ENCODE results near the gene FAM107B. TPM values are rescaled to one million over a fixed set of nuclear protein-coding genes. Genes with fewer than 3 reads are reported as not detected.

Gene FAM107B
- total and polyA plus RNA-seq, 4 experiments from 2014 or later: 191 to 346 (median 238) TPM

GRCh38 chr10:14758994-14759664 is 15.6 kb downstream of the FAM107B start:
- intact Hi-C loops (cut with micrococcal nuclease): loop anchor here (1.0 kb wide), 1 partner anchor 260 kb away; no protein-coding TSS in a partner anchor
- POLR2A ChIA-PET (ENCODE audit: partially characterized antibody): no interaction called here
- CTCF ChIA-PET (ENCODE audit: partially characterized antibody): interaction anchor here (0.7 kb wide), 1 partner anchor 35 kb away, joined by 3 read pairs; no protein-coding TSS in a partner anchor
- no peaks in the 10 kb centered on the region for H3K27me3 ChIP-seq (ENCODE audit: insufficient read depth, low read length)
- Mint-ChIP-seq H3K4me3 (no peak overlapping the region), H3K27ac (peak overlapping the region in 1 of 7 donors; percentile 18), H3K4me1 (peaks cover 0 to 8% (median 5%) of the 10 kb centered on the region in 4 donors), H3K36me3 (no peaks in the 10 kb centered on the region), H3K9me3 (no peaks in the 10 kb centered on the region), H3K27me3 (no peaks in the 10 kb centered on the region)
- peak in 3 of 5 donors; percentile 6 to 26 (median 18) for DNase-seq
- H3K36me3 ChIP-seq (ENCODE audit: insufficient read depth, low read length): no peaks in the 10 kb centered on the region
- H3K9me3 ChIP-seq (ENCODE audit: control insufficient read depth in 1 of 2, low read length in 2 of 2): no peaks in the 10 kb centered on the region
- H3K27ac ChIP-seq (ENCODE audit: low read depth, low read length): no peak overlapping the region
- H3K4me3 ChIP-seq (ENCODE audit: low read length in 2 of 2): no peak overlapping the region
- H3K4me1 ChIP-seq (ENCODE audit: insufficient read depth, low read length): no peaks in the 10 kb centered on the region

GRCh38 chr10:14758451-14758850 is 16.2 kb downstream of the FAM107B start:
- Mint-ChIP-seq H3K36me3 (no peaks in the 10 kb centered on the region), H3K9me3 (no peaks in the 10 kb centered on the region), H3K4me3 (no peak overlapping the region), H3K27ac (no peak overlapping the region), H3K27me3 (no peaks in the 10 kb centered on the region), H3K4me1 (peaks cover 0 to 8% (median 5%) of the 10 kb centered on the region in 4 donors)
- H3K4me3 ChIP-seq (ENCODE audit: low read length in 2 of 2): no peak overlapping the region
- no peaks in the 10 kb centered on the region for H3K36me3 ChIP-seq (ENCODE audit: insufficient read depth, low read length)
- no peaks in the 10 kb centered on the region for H3K27me3 ChIP-seq (ENCODE audit: insufficient read depth, low read length)
- intact Hi-C loops (cut with micrococcal nuclease): no loop called here
- ChIA-PET POLR2A (ENCODE audit: partially characterized antibody) (no interaction called here), CTCF (ENCODE audit: partially characterized antibody) (interaction anchor here (0.7 kb wide), 1 partner anchor 34 kb away, joined by 3 read pairs; no protein-coding TSS in a partner anchor)
- no peak for DNase-seq
- no peak overlapping the region for H3K27ac ChIP-seq (ENCODE audit: low read depth, low read length)
- no peaks in the 10 kb centered on the region for H3K9me3 ChIP-seq (ENCODE audit: control insufficient read depth in 1 of 2, low read length in 2 of 2)
- H3K4me1 ChIP-seq (ENCODE audit: insufficient read depth, low read length): no peaks in the 10 kb centered on the region

- ChIA-PET POLR2A (ENCODE audit: partially characterized antibody) (no interaction called here), CTCF (ENCODE audit: partially characterized antibody) (no interaction called here)
- no peak overlapping the region for H3K4me3 Mint-ChIP-seq
- no peaks in the 10 kb centered on the region for H3K9me3 Mint-ChIP-seq
- Histone ChIP-seq H3K27ac (ENCODE audit: low read depth, low read length) (no peak overlapping the region), H3K4me1 (ENCODE audit: insufficient read depth, low read length) (no peaks in the 10 kb centered on the region), H3K36me3 (ENCODE audit: insufficient read depth, low read length) (no peaks in the 10 kb centered on the region), H3K9me3 (ENCODE audit: control insufficient read depth in 1 of 2, low read length in 2 of 2) (no peaks in the 10 kb centered on the region), H3K4me3 (ENCODE audit: low read length in 2 of 2) (no peak overlapping the region), H3K27me3 (ENCODE audit: insufficient read depth, low read length) (no peaks in the 10 kb centered on the region)
- H3K4me1 Mint-ChIP-seq: peaks cover 0 to 8% (median 5%) of the 10 kb centered on the region in 4 donors
- H3K27me3 Mint-ChIP-seq: no peaks in the 10 kb centered on the region
- intact Hi-C loops (cut with micrococcal nuclease): no loop called here
- DNase-seq: no peak
- H3K36me3 Mint-ChIP-seq: no peaks in the 10 kb centered on the region
- H3K27ac Mint-ChIP-seq: no peak overlapping the region
Observed at GRCh38 chr10:14757986-14758385, 16.7 kb downstream of the FAM107B start.

- intact Hi-C loops (cut with micrococcal nuclease): no loop called here
- no peaks in the 10 kb centered on the region for H3K9me3 ChIP-seq (ENCODE audit: control insufficient read depth in 1 of 2, low read length in 2 of 2)
- Mint-ChIP-seq H3K27ac (peak overlapping the region in 1 of 7 donors; percentile 3), H3K9me3 (no peaks in the 10 kb centered on the region), H3K4me3 (no peak overlapping the region), H3K4me1 (peaks cover 0 to 8% (median 5%) of the 10 kb centered on the region in 4 donors), H3K27me3 (no peaks in the 10 kb centered on the region), H3K36me3 (no peaks in the 10 kb centered on the region)
- no peak overlapping the region for H3K4me3 ChIP-seq (ENCODE audit: low read length in 2 of 2)
- H3K4me1 ChIP-seq (ENCODE audit: insufficient read depth, low read length): no peaks in the 10 kb centered on the region
- peak in 1 of 5 donors; percentile 5 for DNase-seq
- H3K27ac ChIP-seq (ENCODE audit: low read depth, low read length): no peak overlapping the region
- no peaks in the 10 kb centered on the region for H3K27me3 ChIP-seq (ENCODE audit: insufficient read depth, low read length)
- ChIA-PET CTCF (ENCODE audit: partially characterized antibody) (no interaction called here), POLR2A (ENCODE audit: partially characterized antibody) (no interaction called here)
- H3K36me3 ChIP-seq (ENCODE audit: insufficient read depth, low read length): no peaks in the 10 kb centered on the region
Observed at GRCh38 chr10:14757394-14757793, 17.3 kb downstream of the FAM107B start.

- no peaks in the 10 kb centered on the region for H3K9me3 Mint-ChIP-seq
Observed at GRCh38 chr10:14753441-14753840, 21.3 kb downstream of the FAM107B start.

GRCh38 chr10:14751921-14752320 is 22.8 kb downstream of the FAM107B start:
- POLR2A ChIA-PET (ENCODE audit: partially characterized antibody): no interaction called here
- Mint-ChIP-seq H3K4me1 (no peaks in the 10 kb centered on the region), H3K36me3 (peaks cover 0 to 3% of the 10 kb centered on the region in 2 donors), H3K27ac (no peak overlapping the region), H3K9me3 (peaks cover 0 to 2% (median 0%) of the 10 kb centered on the region in 8 donors), H3K4me3 (no peak overlapping the region), H3K27me3 (no peaks in the 10 kb centered on the region)
- DNase-seq: no peak
- no peaks in the 10 kb centered on the region for H3K27me3 ChIP-seq (ENCODE audit: insufficient read depth, low read length)
- no peaks in the 10 kb centered on the region for H3K9me3 ChIP-seq (ENCODE audit: control insufficient read depth in 1 of 2, low read length in 2 of 2)
- H3K4me3 ChIP-seq (ENCODE audit: low read length in 2 of 2): no peak overlapping the region
- H3K27ac ChIP-seq (ENCODE audit: low read depth, low read length): no peak overlapping the region
- CTCF ChIA-PET (ENCODE audit: partially characterized antibody): no interaction called here
- no peaks in the 10 kb centered on the region for H3K4me1 ChIP-seq (ENCODE audit: insufficient read depth, low read length)
- intact Hi-C loops (cut with micrococcal nuclease): no loop called here
- no peaks in the 10 kb centered on the region for H3K36me3 ChIP-seq (ENCODE audit: insufficient read depth, low read length)

More at GRCh38 chr10:14753441-14753840, 21.3 kb downstream of the FAM107B start:
- POLR2A ChIA-PET (ENCODE audit: partially characterized antibody): no interaction called here
- no peak overlapping the region for H3K27ac Mint-ChIP-seq
- intact Hi-C loops (cut with micrococcal nuclease): no loop called here
- CTCF ChIA-PET (ENCODE audit: partially characterized antibody): no interaction called here
- no peaks in the 10 kb centered on the region for H3K4me1 ChIP-seq (ENCODE audit: insufficient read depth, low read length)
- no peaks in the 10 kb centered on the region for H3K9me3 ChIP-seq (ENCODE audit: control insufficient read depth in 1 of 2, low read length in 2 of 2)
- peaks cover 0 to 3% of the 10 kb centered on the region in 2 donors for H3K36me3 Mint-ChIP-seq
- H3K27me3 Mint-ChIP-seq: no peaks in the 10 kb centered on the region
- DNase-seq: no peak
- no peaks in the 10 kb centered on the region for H3K36me3 ChIP-seq (ENCODE audit: insufficient read depth, low read length)
- peaks cover 0 to 7% (median 3%) of the 10 kb centered on the region in 4 donors for H3K4me1 Mint-ChIP-seq
- H3K27ac ChIP-seq (ENCODE audit: low read depth, low read length): no peak overlapping the region
- no peak overlapping the region for H3K4me3 Mint-ChIP-seq
- no peak overlapping the region for H3K4me3 ChIP-seq (ENCODE audit: low read length in 2 of 2)
- no peaks in the 10 kb centered on the region for H3K27me3 ChIP-seq (ENCODE audit: insufficient read depth, low read length)

GRCh38 chr10:14751014-14751896 is 23.4 kb downstream of the FAM107B start:
- no peak overlapping the region for H3K27ac Mint-ChIP-seq

More at GRCh38 chr10:14751014-14751896, 23.4 kb downstream of the FAM107B start:
- no peaks in the 10 kb centered on the region for H3K36me3 ChIP-seq (ENCODE audit: insufficient read depth, low read length)
- H3K27ac ChIP-seq (ENCODE audit: low read depth, low read length): no peak overlapping the region
- no peaks in the 10 kb centered on the region for H3K27me3 ChIP-seq (ENCODE audit: insufficient read depth, low read length)
- H3K4me1 Mint-ChIP-seq: no peaks in the 10 kb centered on the region
- no peaks in the 10 kb centered on the region for H3K4me1 ChIP-seq (ENCODE audit: insufficient read depth, low read length)
- no peaks in the 10 kb centered on the region for H3K9me3 ChIP-seq (ENCODE audit: control insufficient read depth in 1 of 2, low read length in 2 of 2)
- ChIA-PET CTCF (ENCODE audit: partially characterized antibody) (no interaction called here), POLR2A (ENCODE audit: partially characterized antibody) (no interaction called here)
- intact Hi-C loops (cut with micrococcal nuclease): no loop called here
- H3K27me3 Mint-ChIP-seq: no peaks in the 10 kb centered on the region
- peaks cover 0 to 5% (median 0%) of the 10 kb centered on the region in 8 donors for H3K9me3 Mint-ChIP-seq
- no peak overlapping the region for H3K4me3 Mint-ChIP-seq
- no peak overlapping the region for H3K4me3 ChIP-seq (ENCODE audit: low read length in 2 of 2)
- no peak for DNase-seq
- peaks cover 0 to 3% of the 10 kb centered on the region in 2 donors for H3K36me3 Mint-ChIP-seq
